HCT116 (cell line): ENCODE results near the gene RIMBP2. TPM values are rescaled to one million over a fixed set of nuclear protein-coding genes. Genes with fewer than 3 reads are reported as not detected.

Experiments used
- ATAC-seq: fragments of 200-7000 bp; cut with Tn5 transposase; 2 replicates; pipeline ENCODE4 v1.9.1; 2020; ENCODE audit warnings: mild to moderate bottlenecking, moderate library complexity
- BruUV-seq: library from RNA; stranded (reverse); fragments of 400-500 nt; replicated peaks from 2 replicates; lab custom pipeline; 2021; lab: Mats Ljungman, UMichigan
- CTCF ChIA-PET: fragments of 300-600 bp; sonication (Branson Sonifier 250); formaldehyde crosslinking; loops from one replicate; lab custom pipeline; 2021; ENCODE audit warnings: antibody characterized with exemption; lab: Charles Lee
- POLR2A ChIA-PET: fragments of 300-600, 350-600 bp; sonication (Branson Sonifier 250); formaldehyde crosslinking; loops from one replicate; lab custom pipeline; 2021; ENCODE audit warnings: antibody characterized with exemption; lab: Charles Lee
- RAD21 ChIA-PET, 2 experiments: fragments of 300-600 bp; sonication (Branson Sonifier 250); formaldehyde crosslinking; loops; one replicate each; lab custom pipeline; 2023; ENCODE audit warnings: low total read pairs in 2 of 2; ENCODE audit not compliant: uncharacterized antibody in 2 of 2, unreplicated experiment in 2 of 2, low non-redundant PET in 1 of 2; lab: Charles Lee
- DNase-seq: peaks from one replicate; pipeline ENCODE4 v3.0.0-alpha.2; 2010; ENCODE audit warnings: low read depth, low spot score
- H2AFZ ChIP-seq: fragments of 200-600 bp; shearing (Covaris generic), sonication (generic); 2 replicates; pipeline ENCODE4 v1.6.1; 2017; ENCODE audit warnings: low read depth, mixed run types, mixed read lengths, antibody characterized with exemption, low read length; ENCODE audit not compliant: poor library complexity, severe bottlenecking
- H3K27ac ChIP-seq: 2 replicates; pipeline ENCODE4 v1.5.1; 2012; ENCODE audit warnings: low read depth, low read length
- H3K27me3 ChIP-seq: fragments of 200-600 bp; sonication (generic); 2 replicates; pipeline ENCODE4 v1.6.1; 2016; ENCODE audit warnings: mixed run types, low read length, mixed read lengths; ENCODE audit not compliant: insufficient read depth
- H3K36me3 ChIP-seq, 2 experiments: fragments of 200-500 bp in 1 of 2; fragments of 200-600 bp in 1 of 2; sonication (Bioruptor generic) in 1 of 2; sonication (generic) in 1 of 2; 2 replicates each; pipeline versions ENCODE4 v1.5.1 to v1.6.1; 2014 to 2016; ENCODE audit warnings: low read length in 2 of 2, inconsistent platforms in 1 of 2, mixed read lengths in 1 of 2, mixed run types in 1 of 2; ENCODE audit not compliant: insufficient read depth in 2 of 2, control insufficient read depth in 1 of 2
- H3K4me1 ChIP-seq, 2 experiments: fragments of 200-600 bp in 1 of 2; sonication (generic) in 1 of 2; 2 replicates each; pipeline versions ENCODE4 v1.5.1 to v1.6.1; 2012 to 2017; ENCODE audit warnings: low read length in 2 of 2, inconsistent platforms in 1 of 2, mild to moderate bottlenecking in 1 of 2, mixed read lengths in 1 of 2, mixed run types in 1 of 2, moderate library complexity in 1 of 2; ENCODE audit not compliant: insufficient read depth in 2 of 2, control insufficient read depth in 1 of 2
- H3K4me2 ChIP-seq: fragments of 200-600 bp; sonication (generic); 2 replicates; pipeline ENCODE4 v1.6.1; 2017; ENCODE audit warnings: mixed run types, low read length, mixed read lengths
- H3K4me3 ChIP-seq, 2 experiments: fragments of 200-600 bp in 1 of 2; sonication (generic) in 1 of 2; replicated peaks in 1 of 2; 2 replicates each; pipeline ENCODE4 v1.5.1; 2011 to 2016; ENCODE audit warnings: low read length in 2 of 2, control low read depth in 1 of 2, low read depth in 1 of 2, mild to moderate bottlenecking in 1 of 2, mixed read lengths in 1 of 2, mixed run types in 1 of 2
- H3K79me2 ChIP-seq: fragments of 200-600 bp; sonication (generic); 2 replicates; pipeline ENCODE4 v1.6.1; 2017; ENCODE audit warnings: mild to moderate bottlenecking, mixed run types, low read length, moderate library complexity, mixed read lengths; ENCODE audit not compliant: insufficient read depth
- H3K9ac ChIP-seq: fragments of 200-600 bp; sonication (generic); 2 replicates; pipeline ENCODE4 v1.6.1; 2016; ENCODE audit warnings: low read length, mixed read lengths
- H3K9me2 ChIP-seq: fragments of 200-600 bp; sonication (generic), shearing (Covaris generic); 2 replicates; pipeline ENCODE4 v1.6.1; 2017; ENCODE audit warnings: mixed run types, mild to moderate bottlenecking, moderate library complexity; ENCODE audit not compliant: insufficient read depth
- H3K9me3 ChIP-seq, 2 experiments: fragments of 200-500 bp in 1 of 2; fragments of 200-600 bp in 1 of 2; sonication (Bioruptor generic) in 1 of 2; sonication (generic) in 1 of 2; 2 replicates each; pipeline ENCODE4 v1.6.1; 2014 to 2017; ENCODE audit warnings: low read length in 2 of 2, mixed read lengths in 2 of 2, inconsistent platforms in 1 of 2, low read depth in 1 of 2, mild to moderate bottlenecking in 1 of 2, mixed run types in 1 of 2, moderate library complexity in 1 of 2; ENCODE audit not compliant: control insufficient read depth in 1 of 2, insufficient read depth in 1 of 2
- H4K20me1 ChIP-seq: fragments of 200-600 bp; sonication (generic), shearing (Covaris generic); 2 replicates; pipeline ENCODE4 v1.6.1; 2017; ENCODE audit warnings: mixed run types, mild to moderate bottlenecking, moderate library complexity; ENCODE audit not compliant: insufficient read depth
- CEBPB ChIP-seq: IDR thresholded peaks from 2 replicates; pipeline ENCODE4 v1.6.1; 2012; ENCODE audit warnings: low read depth
- JUND ChIP-seq: IDR thresholded peaks from 2 replicates; pipeline ENCODE4 v1.6.1; 2012
- RAD21 ChIP-seq: IDR thresholded peaks from 2 replicates; pipeline ENCODE4 v1.6.1; 2012; ENCODE audit warnings: low read depth, mild to moderate bottlenecking
- SIN3A ChIP-seq: IDR thresholded peaks from 2 replicates; pipeline ENCODE4 v1.6.1; 2012; ENCODE audit warnings: low read depth
- SP1 ChIP-seq: IDR thresholded peaks from 2 replicates; pipeline ENCODE4 v1.6.1; 2012; ENCODE audit warnings: low read depth
- TCF7L2 ChIP-seq: IDR thresholded peaks from 2 replicates; pipeline ENCODE4 v1.7.0; 2011; ENCODE audit warnings: borderline replicate concordance, inconsistent platforms; ENCODE audit not compliant: insufficient read depth, insufficient read length; ENCODE audit errors: extremely low read depth
- ZFX ChIP-seq: fragments of 450-650 bp; IDR thresholded peaks from 2 replicates; pipeline ENCODE4 v1.6.1; 2017
- ZNF274 ChIP-seq: fragments of 200-500 bp; sonication (Bioruptor generic); IDR thresholded peaks from 2 replicates; pipeline ENCODE4 v1.6.1; 2014; ENCODE audit warnings: mild to moderate bottlenecking, low read depth, low read length, inconsistent platforms
- intact Hi-C: fragments of 100-400 bp; cut with micrococcal nuclease; formaldehyde crosslinking; loops from 2 replicates; pipeline ENCODE4 v1.10.0; 2022
- total RNA-seq: library from RNA; stranded (reverse); gene quantifications from one replicate; pipeline ENCODE4 v1.2.1, GENCODE V29; 2021; ENCODE audit not compliant: unreplicated experiment
- TF ChIP-seq, protein P1 (sequence below): IDR thresholded peaks from 2 replicates; pipeline ENCODE4 v1.6.1; 2011; ENCODE audit warnings: mild to moderate bottlenecking, low read length, moderate library complexity; ENCODE audit not compliant: insufficient replicate concordance; ENCODE audit errors: extremely low read depth
- TF ChIP-seq, protein P2 (sequence below): IDR thresholded peaks from 2 replicates; pipeline ENCODE4 v1.6.1; 2012

RIMBP2 gene
- total RNA-seq, 1 experiment from 2014 or later, result not detected

DNA sequence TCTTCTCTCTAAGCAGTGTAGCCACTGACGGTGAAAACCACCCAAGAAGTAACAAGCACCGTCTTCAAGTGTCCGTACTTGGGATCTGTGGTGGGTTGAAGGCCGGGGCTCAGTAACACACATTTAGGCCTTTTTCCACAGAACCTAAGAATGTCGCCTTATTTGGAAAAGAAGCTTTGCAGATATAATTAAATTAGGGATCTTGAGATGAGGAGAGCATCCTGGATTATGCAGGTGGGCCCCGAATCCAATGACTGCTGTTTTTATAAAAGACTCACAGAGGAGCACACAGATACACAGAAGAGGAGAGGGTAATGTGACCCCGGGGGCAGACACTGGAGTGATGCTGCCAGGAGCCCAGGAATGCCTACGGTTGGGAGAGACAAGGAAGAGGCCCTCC is 46.3 kb downstream of the RIMBP2 start:
- ChIA-PET POLR2A (no interaction called here), CTCF (no interaction called here), RAD21 (no interaction called here)
- Histone ChIP-seq H3K4me1 (no peaks in the 10 kb centered on the region), H4K20me1 (no peaks in the 10 kb centered on the region), H3K4me3 (no peak overlapping the region), H2AFZ (no peak overlapping the region), H3K27me3 (no peaks in the 10 kb centered on the region), H3K4me2 (no peak overlapping the region), H3K79me2 (no peaks in the 10 kb centered on the region), H3K9me2 (no peaks in the 10 kb centered on the region), H3K9ac (no peak overlapping the region), H3K36me3 (no peaks in the 10 kb centered on the region), H3K9me3 (no peaks in the 10 kb centered on the region), H3K27ac (no peak overlapping the region)
- intact Hi-C loops, result no loop called here
- BruUV-seq, result no TSS peak
- DNase-seq, result no peak
- ATAC-seq, result no peak
- TF ChIP-seq ZNF274 (no peak), ZFX (no peak)

DNA sequence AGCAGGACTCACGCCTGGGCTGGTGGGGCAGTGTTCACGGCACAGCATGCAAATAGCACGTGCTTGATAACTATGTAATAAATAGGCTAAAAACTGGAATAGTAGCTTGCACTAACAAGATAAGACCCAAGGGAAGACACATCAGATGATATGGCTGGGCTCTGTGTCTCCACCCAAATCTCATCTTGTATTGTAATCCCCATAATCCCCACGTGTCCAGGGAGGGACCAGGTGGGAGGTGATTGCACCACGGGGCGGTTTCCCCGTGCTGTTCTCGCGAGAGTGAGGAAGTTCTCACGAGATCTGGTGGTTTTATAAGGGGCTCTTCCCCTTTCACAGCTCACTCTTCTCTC is 46.9 kb downstream of the RIMBP2 start:
- no peak overlapping the region for H3K4me2 ChIP-seq
- ATAC-seq, result no peak
- no peaks in the 10 kb centered on the region for H3K79me2 ChIP-seq
- BruUV-seq, result no TSS peak
- H3K4me1 ChIP-seq, result no peaks in the 10 kb centered on the region
- CTCF ChIA-PET, result no interaction called here
- POLR2A ChIA-PET, result no interaction called here
- no peaks in the 10 kb centered on the region for H3K27me3 ChIP-seq
- no peaks in the 10 kb centered on the region for H3K9me3 ChIP-seq
- RAD21 ChIA-PET, result no interaction called here
- no peak overlapping the region for H3K27ac ChIP-seq
- H3K4me3 ChIP-seq, result no peak overlapping the region
- TF ChIP-seq, protein P1, sequence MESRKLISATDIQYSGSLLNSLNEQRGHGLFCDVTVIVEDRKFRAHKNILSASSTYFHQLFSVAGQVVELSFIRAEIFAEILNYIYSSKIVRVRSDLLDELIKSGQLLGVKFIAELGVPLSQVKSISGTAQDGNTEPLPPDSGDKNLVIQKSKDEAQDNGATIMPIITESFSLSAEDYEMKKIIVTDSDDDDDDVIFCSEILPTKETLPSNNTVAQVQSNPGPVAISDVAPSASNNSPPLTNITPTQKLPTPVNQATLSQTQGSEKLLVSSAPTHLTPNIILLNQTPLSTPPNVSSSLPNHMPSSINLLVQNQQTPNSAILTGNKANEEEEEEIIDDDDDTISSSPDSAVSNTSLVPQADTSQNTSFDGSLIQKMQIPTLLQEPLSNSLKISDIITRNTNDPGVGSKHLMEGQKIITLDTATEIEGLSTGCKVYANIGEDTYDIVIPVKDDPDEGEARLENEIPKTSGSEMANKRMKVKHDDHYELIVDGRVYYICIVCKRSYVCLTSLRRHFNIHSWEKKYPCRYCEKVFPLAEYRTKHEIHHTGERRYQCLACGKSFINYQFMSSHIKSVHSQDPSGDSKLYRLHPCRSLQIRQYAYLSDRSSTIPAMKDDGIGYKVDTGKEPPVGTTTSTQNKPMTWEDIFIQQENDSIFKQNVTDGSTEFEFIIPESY, result no peak
- no peak for TF ChIP-seq TCF7L2
- TF ChIP-seq SP1, result no peak
- TF ChIP-seq, protein P2, sequence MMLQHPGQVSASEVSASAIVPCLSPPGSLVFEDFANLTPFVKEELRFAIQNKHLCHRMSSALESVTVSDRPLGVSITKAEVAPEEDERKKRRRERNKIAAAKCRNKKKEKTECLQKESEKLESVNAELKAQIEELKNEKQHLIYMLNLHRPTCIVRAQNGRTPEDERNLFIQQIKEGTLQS, result no peak
- TF ChIP-seq JUND, result no peak
- TF ChIP-seq CEBPB, result no peak
- no peak for TF ChIP-seq RAD21
- TF ChIP-seq SIN3A, result no peak
- H3K9me2 ChIP-seq, result no peaks in the 10 kb centered on the region
- no peak overlapping the region for H2AFZ ChIP-seq
- H4K20me1 ChIP-seq, result no peaks in the 10 kb centered on the region
- no peak overlapping the region for H3K9ac ChIP-seq
- no peaks in the 10 kb centered on the region for H3K36me3 ChIP-seq
- no peak for DNase-seq
- intact Hi-C loops, result no loop called here
